ENCODE measurements around the gene RBM10.
A peak's percentile ranks its signal among the peaks of the same experiment; 100 is the strongest.

RBM10 gene

DNA sequence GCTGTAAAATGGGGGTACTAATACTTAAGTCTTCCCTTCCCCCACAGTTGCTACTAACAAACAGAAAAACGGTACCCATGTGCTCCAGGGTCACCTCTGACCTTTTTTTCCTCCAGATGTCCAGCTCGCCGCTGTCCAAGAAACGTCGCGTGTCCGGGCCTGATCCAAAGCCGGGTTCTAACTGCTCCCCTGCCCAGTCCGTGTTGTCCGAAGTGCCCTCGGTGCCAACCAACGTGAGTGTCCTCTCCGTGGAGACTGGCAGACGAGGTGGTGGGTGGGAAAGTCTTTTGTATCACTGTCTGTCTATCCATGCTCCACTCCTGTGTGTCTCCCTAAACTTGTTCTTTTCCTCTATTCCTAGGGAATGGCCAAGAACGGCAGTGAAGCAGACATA lies 53.7 kb downstream of the RBM10 start:
- no peak for DNase-seq

DNA sequence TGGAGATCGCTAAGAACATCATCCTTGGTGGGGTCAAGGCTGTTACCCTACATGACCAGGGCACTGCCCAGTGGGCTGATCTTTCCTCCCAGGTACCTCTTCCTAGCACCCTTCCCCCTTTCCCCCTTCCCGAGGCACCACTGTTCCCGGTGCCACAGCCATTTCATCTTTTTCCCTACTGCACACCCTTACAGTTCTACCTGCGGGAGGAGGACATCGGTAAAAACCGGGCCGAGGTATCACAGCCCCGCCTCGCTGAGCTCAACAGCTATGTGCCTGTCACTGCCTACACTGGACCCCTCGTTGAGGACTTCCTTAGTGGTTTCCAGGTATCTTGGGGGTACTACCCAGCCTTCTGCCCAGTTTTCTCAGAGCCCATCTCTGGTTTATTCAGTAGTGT lies 54.3 kb downstream of the RBM10 start:
- DNase-seq: no peak

DNA sequence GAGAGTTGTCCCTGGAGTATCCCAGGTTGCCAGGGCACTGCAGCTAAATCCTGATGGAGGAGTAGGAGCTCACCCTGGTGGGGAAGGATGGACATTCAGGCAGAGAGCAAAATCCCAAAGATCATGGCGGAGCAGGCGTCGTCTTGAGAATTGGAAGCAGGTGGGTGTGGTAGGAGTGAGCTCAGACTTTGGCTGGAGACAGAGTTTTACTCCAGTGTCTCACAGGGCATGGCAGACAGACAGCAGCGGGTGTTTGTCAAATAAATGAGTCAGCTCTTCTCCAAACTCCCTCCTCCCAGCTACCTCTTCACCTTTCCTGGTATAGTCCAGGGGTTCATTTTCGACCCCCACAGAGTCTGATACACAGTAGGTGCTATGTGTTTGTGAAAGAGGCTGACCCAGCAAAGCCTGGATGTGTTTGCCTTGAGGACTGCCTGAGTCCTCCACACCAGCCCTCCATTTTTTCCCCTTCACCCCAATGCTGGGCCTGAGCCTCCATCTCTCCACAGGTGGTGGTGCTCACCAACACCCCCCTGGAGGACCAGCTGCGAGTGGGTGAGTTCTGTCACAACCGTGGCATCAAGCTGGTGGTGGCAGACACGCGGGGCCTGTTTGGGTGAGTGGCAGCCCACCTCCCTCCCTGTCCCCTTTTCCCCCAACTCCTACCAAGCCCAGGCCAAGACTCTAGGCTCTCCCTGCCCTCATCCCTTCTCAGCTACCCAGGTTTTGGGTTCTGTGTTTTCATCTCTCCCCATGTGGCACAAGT lies 55.5 kb downstream of the RBM10 start:
- no peak for DNase-seq

DNA sequence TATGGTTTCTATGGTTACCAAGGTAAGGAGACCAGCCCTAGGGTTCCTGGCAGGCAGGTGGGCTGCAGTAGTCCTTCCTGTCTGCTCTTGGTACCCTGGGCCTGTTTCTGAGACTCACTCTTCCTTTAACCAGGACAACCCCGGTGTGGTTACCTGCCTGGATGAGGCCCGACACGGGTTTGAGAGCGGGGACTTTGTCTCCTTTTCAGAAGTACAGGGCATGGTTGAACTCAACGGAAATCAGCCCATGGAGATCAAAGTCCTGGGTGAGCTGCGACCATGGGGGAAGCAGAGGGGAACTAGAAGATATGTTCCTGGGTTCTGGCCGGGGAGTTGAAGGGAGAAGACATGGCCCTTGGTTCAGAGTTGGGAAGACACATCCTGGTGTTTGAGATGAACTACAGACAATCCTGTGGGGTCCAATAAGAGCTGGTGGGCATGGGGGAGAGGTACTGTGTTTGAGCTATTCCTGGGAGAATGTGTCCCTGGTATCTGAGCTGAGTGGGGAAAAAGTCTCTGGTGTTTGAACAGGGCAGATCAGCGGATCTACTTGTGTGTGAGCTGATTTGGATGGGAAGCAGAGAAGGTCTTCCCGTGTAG lies 56.4 kb downstream of the RBM10 start:
- DNase-seq: no peak

DNA sequence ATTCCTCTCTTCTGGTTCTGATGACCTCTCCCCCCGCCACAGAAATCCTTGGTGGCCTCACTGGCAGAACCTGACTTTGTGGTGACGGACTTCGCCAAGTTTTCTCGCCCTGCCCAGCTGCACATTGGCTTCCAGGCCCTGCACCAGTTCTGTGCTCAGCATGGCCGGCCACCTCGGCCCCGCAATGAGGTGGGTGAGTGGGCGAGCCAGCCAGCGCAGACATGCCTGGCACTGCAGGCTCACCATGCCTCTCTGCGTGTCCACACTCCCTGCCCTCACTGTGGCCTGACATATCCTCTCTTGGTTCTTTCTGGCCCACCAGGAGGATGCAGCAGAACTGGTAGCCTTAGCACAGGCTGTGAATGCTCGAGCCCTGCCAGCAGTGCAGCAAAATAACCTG lies 57.3 kb downstream of the RBM10 start:
- no peak for DNase-seq

DNA sequence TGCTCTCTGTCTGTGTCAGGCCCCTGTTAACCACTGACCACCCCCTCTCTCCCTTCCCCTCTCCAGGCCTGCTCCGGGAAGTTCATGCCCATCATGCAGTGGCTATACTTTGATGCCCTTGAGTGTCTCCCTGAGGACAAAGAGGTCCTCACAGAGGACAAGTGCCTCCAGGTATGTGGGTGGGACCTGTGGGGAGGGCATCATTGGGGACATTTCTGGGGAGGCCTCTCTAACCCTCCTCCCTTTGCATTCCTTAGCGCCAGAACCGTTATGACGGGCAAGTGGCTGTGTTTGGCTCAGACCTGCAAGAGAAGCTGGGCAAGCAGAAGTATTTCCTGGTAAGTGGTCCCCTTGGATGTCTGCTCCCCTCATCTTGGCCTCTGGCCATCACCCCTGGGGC lies 57.9 kb downstream of the RBM10 start:
- DNase-seq: no peak

DNA sequence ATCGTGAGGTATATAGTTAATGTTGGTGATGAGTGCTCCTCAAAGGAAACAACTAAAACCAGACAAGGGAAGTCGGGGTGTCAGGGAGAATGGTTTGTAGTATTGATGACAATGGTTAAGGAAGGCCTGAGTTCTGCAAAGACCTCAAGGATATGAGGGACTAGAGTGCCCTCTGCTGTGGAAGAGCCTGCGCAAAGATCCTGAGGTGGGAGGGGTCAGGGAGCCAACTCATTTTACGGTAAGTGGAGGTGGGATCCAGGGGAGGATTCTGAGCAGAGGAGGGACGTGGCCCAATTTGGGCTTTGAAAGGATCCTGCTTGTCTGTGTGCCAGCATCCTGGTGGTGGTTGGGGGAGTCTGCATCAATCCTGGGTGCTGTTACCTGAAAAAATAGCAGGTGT lies 59.9 kb downstream of the RBM10 start:
- DNase-seq: no peak

DNA sequence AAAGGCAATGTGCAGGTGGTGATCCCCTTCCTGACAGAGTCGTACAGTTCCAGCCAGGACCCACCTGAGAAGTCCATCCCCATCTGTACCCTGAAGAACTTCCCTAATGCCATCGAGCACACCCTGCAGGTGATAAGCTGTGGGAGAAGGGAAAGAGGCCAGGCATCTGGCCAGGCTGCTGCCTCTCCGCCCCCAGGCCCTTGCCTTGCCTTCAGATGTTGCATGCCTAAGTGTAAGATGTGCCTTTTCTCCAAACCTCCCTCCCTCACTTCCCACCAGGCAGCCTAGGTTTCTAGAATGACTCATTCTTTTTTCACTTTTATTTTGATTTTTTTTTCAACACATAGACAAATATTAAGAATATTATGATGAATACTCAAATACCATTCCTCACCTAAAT lies 61.3 kb downstream of the RBM10 start:
- DNase-seq: no peak

DNA sequence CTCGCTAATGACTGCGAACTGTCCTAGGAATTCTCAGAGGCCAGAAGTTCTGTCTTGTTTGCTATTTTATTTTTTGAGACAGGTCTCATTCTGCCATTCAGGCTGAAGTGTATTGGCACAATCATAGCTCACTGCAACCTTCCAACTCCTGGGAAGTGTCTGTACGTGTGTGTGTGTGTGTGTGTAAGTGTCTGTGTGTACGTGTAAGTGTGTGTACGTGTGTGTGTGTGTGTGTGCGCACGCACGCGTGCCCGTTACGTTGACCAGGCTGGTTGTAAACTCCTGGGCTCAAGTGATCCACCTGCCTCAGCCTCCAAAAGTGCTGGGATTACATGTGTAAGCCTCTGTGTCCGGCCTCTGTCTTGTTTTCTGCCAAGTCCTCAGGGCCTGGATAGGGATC lies 63.1 kb downstream of the RBM10 start:
- DNase-seq: no peak

DNA sequence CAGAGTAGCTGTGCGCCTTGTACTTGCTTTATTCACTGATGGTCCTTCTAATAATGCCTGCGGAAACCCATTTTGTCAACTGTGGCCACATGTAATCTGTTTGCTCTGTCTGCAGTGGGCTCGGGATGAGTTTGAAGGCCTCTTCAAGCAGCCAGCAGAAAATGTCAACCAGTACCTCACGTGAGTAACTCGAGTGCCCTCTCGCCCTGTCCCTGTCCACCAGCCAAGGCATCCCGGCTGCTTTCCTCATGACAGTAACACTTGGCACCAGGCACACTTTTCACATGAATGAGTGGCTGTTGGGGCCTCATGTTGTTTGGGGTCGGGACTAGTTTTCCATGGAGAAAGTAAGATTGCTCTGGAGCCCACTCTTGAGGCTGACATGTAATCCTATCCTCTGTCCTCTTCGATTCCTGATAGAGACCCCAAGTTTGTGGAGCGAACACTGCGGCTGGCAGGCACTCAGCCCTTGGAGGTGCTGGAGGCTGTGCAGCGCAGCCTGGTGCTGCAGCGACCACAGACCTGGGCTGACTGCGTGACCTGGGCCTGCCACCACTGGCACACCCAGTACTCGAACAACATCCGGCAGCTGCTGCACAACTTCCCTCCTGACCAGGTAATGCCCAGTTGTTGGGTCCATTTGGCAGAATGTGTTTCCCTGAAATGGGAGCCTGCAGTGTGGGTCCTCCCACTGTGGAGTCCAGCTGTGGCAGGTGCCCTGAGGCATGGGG lies 64.7 kb downstream of the RBM10 start:
- DNase-seq: no peak

DNA sequence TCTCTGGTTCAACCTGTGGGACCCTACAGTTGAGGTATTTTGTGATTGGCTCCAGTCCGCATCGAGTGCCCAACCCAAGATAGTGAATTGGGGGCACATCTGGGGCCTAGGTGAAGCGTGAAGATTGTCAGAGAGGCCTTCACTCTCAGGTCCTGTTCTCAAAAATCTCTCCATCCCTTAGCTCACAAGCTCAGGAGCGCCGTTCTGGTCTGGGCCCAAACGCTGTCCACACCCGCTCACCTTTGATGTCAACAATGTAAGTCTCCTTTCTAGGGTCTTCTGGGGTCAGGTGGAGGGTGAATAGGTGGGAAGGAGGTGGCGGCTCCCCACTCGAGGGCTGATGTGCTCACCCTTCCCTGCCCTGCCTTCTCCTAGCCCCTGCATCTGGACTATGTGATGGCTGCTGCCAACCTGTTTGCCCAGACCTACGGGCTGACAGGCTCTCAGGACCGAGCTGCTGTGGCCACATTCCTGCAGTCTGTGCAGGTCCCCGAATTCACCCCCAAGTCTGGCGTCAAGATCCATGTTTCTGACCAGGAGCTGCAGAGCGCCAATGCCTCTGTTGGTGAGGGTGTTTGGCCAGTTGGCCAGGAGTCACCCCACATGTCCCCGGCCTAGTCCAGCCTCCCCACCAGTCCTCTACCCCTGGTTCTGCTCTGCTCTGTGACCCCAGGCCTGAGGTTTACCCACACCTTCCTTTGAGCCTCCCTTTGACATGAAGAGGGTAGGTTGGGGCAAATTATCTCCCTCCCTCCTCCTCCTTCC lies 65.8 kb downstream of the RBM10 start:
- no peak for DNase-seq

DNA sequence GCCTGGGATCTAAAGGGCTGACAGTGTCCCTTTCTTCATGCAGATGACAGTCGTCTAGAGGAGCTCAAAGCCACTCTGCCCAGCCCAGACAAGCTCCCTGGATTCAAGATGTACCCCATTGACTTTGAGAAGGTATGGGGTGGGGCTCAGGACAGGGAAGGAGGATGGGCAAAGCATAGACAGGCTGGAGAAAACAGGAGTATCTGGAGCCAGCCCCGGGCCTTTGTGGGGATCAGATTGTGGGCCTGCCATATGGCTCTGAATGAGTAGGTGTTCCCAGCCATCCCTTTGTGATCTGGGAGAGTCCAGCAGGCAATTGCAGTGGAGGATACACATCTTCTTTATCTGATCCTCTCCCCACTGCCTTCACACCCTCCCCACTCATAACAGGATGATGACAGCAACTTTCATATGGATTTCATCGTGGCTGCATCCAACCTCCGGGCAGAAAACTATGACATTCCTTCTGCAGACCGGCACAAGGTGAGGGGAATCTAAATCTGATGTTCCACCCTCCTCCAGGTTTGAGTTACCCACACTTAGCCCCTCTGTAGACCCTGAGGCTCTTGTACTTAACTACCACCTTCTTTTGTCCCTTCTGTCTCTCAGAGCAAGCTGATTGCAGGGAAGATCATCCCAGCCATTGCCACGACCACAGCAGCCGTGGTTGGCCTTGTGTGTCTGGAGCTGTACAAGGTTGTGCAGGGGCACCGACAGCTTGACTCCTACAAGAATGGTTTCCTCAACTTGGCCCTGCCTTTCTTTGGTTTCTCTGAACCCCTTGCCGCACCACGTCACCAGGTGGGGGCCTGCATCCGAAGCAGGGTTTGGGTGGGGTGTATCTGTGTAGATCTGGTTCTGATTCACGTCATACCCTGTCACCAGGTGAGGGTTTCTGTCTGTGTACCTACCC lies 67.6 kb downstream of the RBM10 start:
- DNase-seq: no peak

DNA sequence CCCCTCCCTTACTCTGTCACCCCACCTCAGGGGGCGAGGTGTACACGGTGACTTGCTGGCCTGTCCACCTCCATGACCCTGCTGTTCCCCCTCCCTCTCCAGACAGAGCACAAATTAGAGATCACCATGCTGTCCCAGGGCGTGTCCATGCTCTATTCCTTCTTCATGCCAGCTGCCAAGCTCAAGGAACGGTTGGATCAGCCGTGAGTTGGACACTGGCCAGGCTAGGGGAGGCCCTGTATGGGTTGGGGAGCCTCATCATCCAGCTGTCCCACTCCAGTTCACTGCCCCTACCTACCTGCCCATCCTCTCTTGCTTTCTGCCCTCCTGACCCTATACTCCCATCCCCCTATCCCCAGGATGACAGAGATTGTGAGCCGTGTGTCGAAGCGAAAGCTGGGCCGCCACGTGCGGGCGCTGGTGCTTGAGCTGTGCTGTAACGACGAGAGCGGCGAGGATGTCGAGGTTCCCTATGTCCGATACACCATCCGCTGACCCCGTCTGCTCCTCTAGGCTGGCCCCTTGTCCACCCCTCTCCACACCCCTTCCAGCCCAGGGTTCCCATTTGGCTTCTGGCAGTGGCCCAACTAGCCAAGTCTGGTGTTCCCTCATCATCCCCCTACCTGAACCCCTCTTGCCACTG lies 69.5 kb downstream of the RBM10 start:
- DNase-seq: no peak

DNA sequence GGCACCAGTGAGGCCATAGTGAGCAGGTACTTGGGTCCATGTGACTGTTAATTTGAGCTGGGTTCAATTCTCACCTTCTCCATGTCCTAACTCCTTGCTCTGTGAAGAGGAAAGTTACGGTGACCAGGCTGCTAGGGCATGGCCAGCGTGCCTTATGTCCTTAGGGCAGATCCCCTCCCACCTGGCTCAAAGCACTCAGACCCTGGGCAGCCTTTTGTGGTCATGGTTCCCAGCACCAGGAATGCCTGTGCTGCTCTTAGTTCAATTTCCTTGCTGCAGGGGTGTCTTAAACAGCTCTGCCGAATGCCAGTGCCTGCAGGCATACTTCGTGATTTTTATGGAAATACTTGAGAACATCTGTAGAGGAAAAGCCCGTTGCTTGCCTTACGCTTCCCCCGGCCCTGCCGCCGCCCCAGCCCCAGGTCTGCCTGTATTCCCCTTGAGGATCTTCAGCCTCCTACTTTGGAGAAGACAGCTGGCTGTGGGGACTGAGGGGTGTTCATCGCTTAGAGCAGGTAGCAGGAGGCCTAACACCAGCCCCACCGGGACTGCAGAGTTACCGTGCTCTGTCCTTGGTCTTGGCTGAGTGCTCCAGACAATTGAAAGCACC lies 70.4 kb downstream of the RBM10 start:
- DNase-seq: no peak

DNA sequence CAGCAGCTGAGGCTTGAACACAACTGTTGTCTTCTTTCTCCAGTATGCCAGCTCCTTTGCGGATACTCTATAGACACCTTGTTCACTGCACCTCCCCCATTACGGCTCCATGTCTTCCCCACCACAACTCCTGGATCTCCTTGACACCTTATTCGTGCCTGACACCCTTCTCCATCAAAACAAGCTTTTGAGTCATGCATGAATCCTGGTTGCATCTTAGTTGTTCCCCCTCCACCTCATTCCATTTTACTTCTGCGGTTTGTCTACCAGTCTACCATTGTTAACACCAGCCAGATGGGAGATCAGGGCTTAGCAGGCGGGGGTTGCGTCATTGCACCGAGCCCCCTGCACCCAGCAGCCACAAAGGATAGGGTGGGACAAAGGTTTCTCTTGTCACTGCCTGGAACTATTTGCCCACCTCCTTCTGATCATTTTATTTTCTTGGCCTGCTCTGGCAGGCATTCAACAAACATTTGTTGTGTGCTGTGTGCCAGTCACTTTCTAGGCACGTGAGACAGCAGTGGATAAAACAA lies 71.4 kb downstream of the RBM10 start:
- no peak for DNase-seq

DNA sequence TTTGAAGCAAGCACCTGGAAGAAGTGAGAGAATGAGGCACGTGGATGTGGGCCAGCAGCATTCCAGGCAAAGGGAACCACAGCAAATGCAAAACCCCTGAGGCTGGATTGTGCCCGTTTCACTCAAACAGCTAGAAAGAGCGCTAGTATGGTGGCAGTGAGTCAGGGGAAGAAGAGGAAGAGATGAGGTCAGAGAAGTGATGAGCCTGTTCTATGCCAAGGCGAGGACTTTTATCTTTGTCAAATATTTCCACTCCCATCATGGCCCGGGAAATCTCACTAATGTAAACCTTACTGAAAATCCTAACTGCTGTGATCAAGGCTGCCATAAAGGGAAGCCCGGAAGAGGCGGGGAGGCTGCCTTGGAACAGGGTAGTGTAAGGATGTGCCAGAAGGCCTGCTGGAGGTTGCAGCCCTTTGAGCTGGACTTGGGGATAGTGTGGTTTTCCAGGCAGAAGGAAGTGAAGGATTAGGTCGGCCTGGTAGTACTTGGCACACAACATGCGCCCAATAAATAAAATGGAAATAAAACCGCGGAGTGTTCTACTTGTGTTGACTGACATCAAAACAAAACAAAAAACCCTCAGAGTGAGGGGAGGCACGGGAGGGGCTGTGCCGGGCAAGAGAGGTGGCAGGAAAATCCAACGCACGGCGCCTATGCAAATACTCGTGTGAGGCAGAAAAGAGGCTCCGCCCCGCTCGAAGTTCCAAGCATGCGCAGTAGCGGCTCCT lies 72.3 kb downstream of the RBM10 start:
- DNase-seq: peak; percentile 62

DNA sequence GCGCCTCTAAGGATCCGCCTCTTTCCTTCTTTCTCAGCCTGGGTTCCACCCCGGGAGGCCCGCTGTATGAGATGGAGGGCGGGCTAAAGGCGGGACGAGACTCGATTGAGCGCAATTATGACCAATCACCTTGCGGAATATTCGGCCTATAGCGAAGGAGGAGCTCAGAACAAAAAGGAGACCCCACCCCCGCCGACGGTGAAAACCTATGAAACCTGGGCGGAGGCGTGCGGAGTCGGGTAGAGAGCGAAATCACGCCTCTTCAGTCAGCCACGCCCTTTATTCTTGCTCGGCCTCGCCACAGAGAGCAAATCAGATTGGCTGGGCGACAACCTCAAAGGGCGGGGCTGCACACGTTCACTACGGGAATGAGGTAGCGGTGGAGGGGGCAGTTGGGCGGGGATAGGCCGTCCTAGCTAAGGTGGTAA lies 72.8 kb downstream of the RBM10 start:
- DNase-seq: peak; percentile 97

DNA sequence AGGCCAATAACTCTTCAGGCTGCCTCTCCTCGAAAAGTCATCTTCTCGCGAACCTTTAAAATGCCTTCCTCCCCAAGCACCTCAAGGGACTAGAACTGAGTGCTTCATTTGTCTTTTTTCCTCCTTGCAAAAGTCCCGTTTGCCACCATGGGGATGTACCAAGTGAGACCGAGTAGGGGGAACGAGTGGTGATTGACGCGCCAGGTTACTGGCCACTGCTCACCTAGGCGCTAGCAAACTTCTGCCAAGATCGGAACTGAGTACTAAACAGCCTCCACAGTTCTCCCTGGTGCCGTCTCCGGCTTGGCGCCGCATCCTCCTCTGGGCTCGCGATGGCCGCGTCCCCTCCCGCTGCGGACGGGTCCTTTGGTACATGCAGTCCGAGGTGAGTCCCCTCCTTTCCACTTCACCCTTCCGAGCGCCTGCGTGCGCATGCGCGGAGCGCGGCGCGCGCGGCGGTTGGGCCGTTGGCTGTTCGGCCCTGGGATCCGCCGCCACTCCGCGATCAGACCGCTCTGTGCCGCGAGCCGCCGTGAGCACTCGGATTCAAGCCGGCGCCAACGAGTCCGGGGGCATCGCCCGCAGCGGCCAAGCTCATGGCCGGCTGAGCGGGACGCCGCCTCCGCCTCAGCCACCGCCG lies 73.4 kb downstream of the RBM10 start, which contains the start of gene CDK16:
CDK16 (plus strand) TSS at position 402 of the 640 bp plus-strand sequence. CDS start 4,877 bp downstream, outside the sequence.
- peak; percentile 81 for DNase-seq
